OCI-LY1 (cell line): Measurements from ENCODE around the gene TIMM44.

Experiments
- H2AFZ ChIP-seq: fragments of 200-600 bp; sonication (generic), shearing (Covaris generic); 2 replicates; pipeline ENCODE4 v1.6.0; 2014; ENCODE audit warnings: antibody characterized with exemption, mild to moderate bottlenecking, low read length
- H3F3A ChIP-seq: fragments of 200-600 bp; sonication (generic), shearing (Covaris generic); 2 replicates; pipeline ENCODE4 v1.6.0; 2014; ENCODE audit warnings: mild to moderate bottlenecking, antibody characterized with exemption, low read length, moderate library complexity; ENCODE audit not compliant: insufficient read depth
- H3K27ac ChIP-seq: fragments of 200-600 bp; sonication (generic); 2 replicates; pipeline ENCODE4 v1.5.1; 2014; ENCODE audit warnings: low read length, mixed run types, mild to moderate bottlenecking, low read depth; ENCODE audit not compliant: poor library complexity, severe bottlenecking
- H3K27me3 ChIP-seq: fragments of 200-600 bp; sonication (generic); 2 replicates; pipeline ENCODE4 v1.6.0; 2014; ENCODE audit warnings: antibody characterized with exemption, mild to moderate bottlenecking, low read length, moderate library complexity; ENCODE audit not compliant: insufficient read depth
- H3K36me3 ChIP-seq: fragments of 200-600 bp; sonication (generic); 2 replicates; pipeline ENCODE4 v1.6.1; 2014; ENCODE audit warnings: mild to moderate bottlenecking, antibody characterized with exemption, low read length, moderate library complexity, mixed read lengths; ENCODE audit not compliant: insufficient read depth
- H3K4me1 ChIP-seq: fragments of 200-600 bp; sonication (generic); 2 replicates; pipeline ENCODE4 v1.5.1; 2014; ENCODE audit warnings: mild to moderate bottlenecking, low read length, moderate library complexity; ENCODE audit not compliant: insufficient read depth, severe bottlenecking
- H3K4me2 ChIP-seq: fragments of 200-600 bp; sonication (generic), shearing (Covaris generic); 2 replicates; pipeline ENCODE4 v1.6.1; 2014; ENCODE audit warnings: low read length
- H3K4me3 ChIP-seq: fragments of 200-600 bp; sonication (generic); 2 replicates; pipeline ENCODE4 v1.5.1; 2014; ENCODE audit warnings: low read length, low read depth, mild to moderate bottlenecking, mixed read lengths; ENCODE audit not compliant: poor library complexity, severe bottlenecking
- H3K79me2 ChIP-seq: fragments of 200-600 bp; shearing (Covaris generic); 2 replicates; pipeline ENCODE4 v1.6.1; 2016; ENCODE audit warnings: mixed run types, low read length, mixed read lengths; ENCODE audit not compliant: insufficient read depth
- H3K9ac ChIP-seq: fragments of 200-600 bp; sonication (generic), shearing (Covaris generic); 2 replicates; pipeline ENCODE4 v1.6.1; 2014; ENCODE audit warnings: mild to moderate bottlenecking, low read length, mixed read lengths
- H3K9me2 ChIP-seq: fragments of 200-600 bp; sonication (generic), shearing (Covaris generic); 2 replicates; pipeline ENCODE4 v1.6.1; 2014; ENCODE audit warnings: low read depth, mild to moderate bottlenecking, low read length, mixed read lengths
- H3K9me3 ChIP-seq: fragments of 200-600 bp; shearing (Covaris generic); 2 replicates; pipeline ENCODE4 v1.6.1; 2014; ENCODE audit warnings: low read length, mixed read lengths
- H4K20me1 ChIP-seq: fragments of 200-600 bp; sonication (generic), shearing (Covaris generic); 2 replicates; pipeline ENCODE4 v1.6.0; 2016; ENCODE audit warnings: mild to moderate bottlenecking, low read length; ENCODE audit not compliant: insufficient read depth
- CTCF ChIP-seq: fragments of 200-600 bp; sonication (generic), shearing (Covaris generic); IDR thresholded peaks from 2 replicates; pipeline ENCODE4 v1.5.1; 2017; ENCODE audit warnings: mild to moderate bottlenecking, antibody characterized with exemption, low read length, moderate library complexity, mixed read lengths
- EZH2 ChIP-seq: fragments of 200-600 bp; sonication (generic), shearing (Covaris generic); IDR thresholded peaks from 2 replicates; pipeline ENCODE4 v1.8.0; 2017; ENCODE audit warnings: borderline replicate concordance, mixed run types, mild to moderate bottlenecking, antibody characterized with exemption, low read length, moderate library complexity, mixed read lengths

TIMM44 gene

GRCh38 chr19:7981199-7981598 lies 37.7 kb upstream of the TIMM44 start:
- no peak overlapping the region for H3K9ac ChIP-seq
- H3F3A ChIP-seq, result no peaks in the 10 kb centered on the region
- H3K27ac ChIP-seq, result no peak overlapping the region
- H3K9me2 ChIP-seq, result no peaks in the 10 kb centered on the region
- H3K36me3 ChIP-seq, result peaks cover 93% of the 10 kb centered on the region
- no peak overlapping the region for H3K4me2 ChIP-seq
- TF ChIP-seq CTCF (no peak), EZH2 (no peak)
- no peaks in the 10 kb centered on the region for H3K79me2 ChIP-seq
- no peaks in the 10 kb centered on the region for H3K4me1 ChIP-seq
- no peaks in the 10 kb centered on the region for H4K20me1 ChIP-seq
- no peak overlapping the region for H3K4me3 ChIP-seq
- no peaks in the 10 kb centered on the region for H3K9me3 ChIP-seq
- no peak overlapping the region for H2AFZ ChIP-seq
- no peaks in the 10 kb centered on the region for H3K27me3 ChIP-seq

GRCh38 chr19:7980635-7981121 lies 37.2 kb upstream of the TIMM44 start:
- peaks cover 90% of the 10 kb centered on the region for H3K36me3 ChIP-seq
- no peaks in the 10 kb centered on the region for H3K9me2 ChIP-seq
- H2AFZ ChIP-seq, result no peak overlapping the region
- H3K4me2 ChIP-seq, result no peak overlapping the region
- no peaks in the 10 kb centered on the region for H3K27me3 ChIP-seq
- TF ChIP-seq CTCF (no peak), EZH2 (no peak)
- no peak overlapping the region for H3K9ac ChIP-seq
- no peaks in the 10 kb centered on the region for H4K20me1 ChIP-seq
- H3K9me3 ChIP-seq, result no peaks in the 10 kb centered on the region
- H3K79me2 ChIP-seq, result no peaks in the 10 kb centered on the region
- H3K27ac ChIP-seq, result no peak overlapping the region
- no peaks in the 10 kb centered on the region for H3F3A ChIP-seq
- H3K4me1 ChIP-seq, result no peaks in the 10 kb centered on the region
- H3K4me3 ChIP-seq, result no peak overlapping the region

- no peak overlapping the region for H3K4me2 ChIP-seq
- H3K9me3 ChIP-seq, result no peaks in the 10 kb centered on the region
- no peaks in the 10 kb centered on the region for H3K9me2 ChIP-seq
- no peak for TF ChIP-seq CTCF
- TF ChIP-seq EZH2, result no peak
- H3K27me3 ChIP-seq, result no peaks in the 10 kb centered on the region
- H3K36me3 ChIP-seq, result peaks cover 90% of the 10 kb centered on the region
- no peaks in the 10 kb centered on the region for H3K4me1 ChIP-seq
- H3F3A ChIP-seq, result no peaks in the 10 kb centered on the region
- H3K9ac ChIP-seq, result no peak overlapping the region
- no peak overlapping the region for H2AFZ ChIP-seq
- H3K79me2 ChIP-seq, result no peaks in the 10 kb centered on the region
- no peak overlapping the region for H3K27ac ChIP-seq
- H3K4me3 ChIP-seq, result no peak overlapping the region
- H4K20me1 ChIP-seq, result no peaks in the 10 kb centered on the region
Measured at GRCh38 chr19:7980168-7980567, 36.7 kb upstream of the TIMM44 start.
